Gastroesophageal sphincter (tissue), 3 donors: ENCODE results near the gene LBX1.

ENCODE experiments used
- EP300 ChIP-seq: sonication (generic); formaldehyde crosslinking; IDR thresholded peaks from one replicate; pipeline ENCODE4 v1.6.1; 2017; ENCODE audit warnings: antibody characterized with exemption, mild to moderate bottlenecking
- POLR2A ChIP-seq, 2 donors: fragments of 450-650 bp; IDR thresholded peaks; one replicate each; pipeline ENCODE4 v1.6.1; 2017; ENCODE audit warnings: antibody characterized with exemption in 2 of 2, mild to moderate bottlenecking in 2 of 2, moderate library complexity in 1 of 2
- POLR2AphosphoS5 ChIP-seq: sonication (generic); formaldehyde crosslinking; IDR thresholded peaks from one replicate; pipeline ENCODE4 v1.6.1; 2017; ENCODE audit warnings: antibody characterized with exemption
- TF ChIP-seq, protein P1 (sequence below), 4 experiments: fragments of 200-600 bp in 2 of 4; fragments of 450-650 bp in 2 of 4; sonication (generic) in 1 of 4; IDR thresholded peaks; one replicate each; pipeline ENCODE4 v1.5.1; 2017 to 2019; ENCODE audit warnings: antibody characterized with exemption in 4 of 4, mild to moderate bottlenecking in 2 of 4, moderate library complexity in 2 of 4

DNA sequence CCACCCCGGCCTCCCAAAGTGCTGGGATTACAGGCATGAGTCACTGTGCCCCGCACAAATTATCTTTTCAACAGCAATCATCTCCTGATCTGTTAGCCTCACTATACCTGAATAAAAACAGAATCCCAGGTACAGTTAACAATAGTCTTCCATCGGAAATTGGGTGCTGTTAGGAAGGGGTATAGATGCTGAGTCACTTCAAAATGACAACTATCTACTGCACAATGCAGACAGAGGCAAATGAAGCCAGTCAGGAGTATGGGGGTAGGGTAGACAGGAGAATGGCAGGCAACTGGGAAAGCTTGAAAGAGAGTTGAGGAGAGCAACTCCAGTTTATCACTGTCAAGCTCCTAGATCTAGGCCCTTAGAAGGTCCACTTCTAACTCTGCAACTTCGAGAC lies 40.3 kb downstream of the LBX1 start:
- TF ChIP-seq, protein P1, sequence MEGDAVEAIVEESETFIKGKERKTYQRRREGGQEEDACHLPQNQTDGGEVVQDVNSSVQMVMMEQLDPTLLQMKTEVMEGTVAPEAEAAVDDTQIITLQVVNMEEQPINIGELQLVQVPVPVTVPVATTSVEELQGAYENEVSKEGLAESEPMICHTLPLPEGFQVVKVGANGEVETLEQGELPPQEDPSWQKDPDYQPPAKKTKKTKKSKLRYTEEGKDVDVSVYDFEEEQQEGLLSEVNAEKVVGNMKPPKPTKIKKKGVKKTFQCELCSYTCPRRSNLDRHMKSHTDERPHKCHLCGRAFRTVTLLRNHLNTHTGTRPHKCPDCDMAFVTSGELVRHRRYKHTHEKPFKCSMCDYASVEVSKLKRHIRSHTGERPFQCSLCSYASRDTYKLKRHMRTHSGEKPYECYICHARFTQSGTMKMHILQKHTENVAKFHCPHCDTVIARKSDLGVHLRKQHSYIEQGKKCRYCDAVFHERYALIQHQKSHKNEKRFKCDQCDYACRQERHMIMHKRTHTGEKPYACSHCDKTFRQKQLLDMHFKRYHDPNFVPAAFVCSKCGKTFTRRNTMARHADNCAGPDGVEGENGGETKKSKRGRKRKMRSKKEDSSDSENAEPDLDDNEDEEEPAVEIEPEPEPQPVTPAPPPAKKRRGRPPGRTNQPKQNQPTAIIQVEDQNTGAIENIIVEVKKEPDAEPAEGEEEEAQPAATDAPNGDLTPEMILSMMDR (IDR thresholded peaks at IDR 0.05), result no peak
- no peak for TF ChIP-seq POLR2A (IDR thresholded peaks at IDR 0.05)
- TF ChIP-seq EP300, result no peak
- TF ChIP-seq POLR2AphosphoS5, result no peak
